GM19372 (cell line): Measurements from ENCODE around the gene APP.
"Not testable (repeated sequence)": the region's sequence is repeated elsewhere in the genome, so short reads cannot be mapped to it uniquely, and the experiment has no call there.

Experiments used
- ATAC-seq: cut with Tn5 transposase; IDR thresholded peaks from one replicate; pipeline ENCODE4 v1.9.1; 2021; ENCODE audit warnings: mild to moderate bottlenecking, low read depth, moderate library complexity; ENCODE audit not compliant: unreplicated experiment

APP gene

DNA sequence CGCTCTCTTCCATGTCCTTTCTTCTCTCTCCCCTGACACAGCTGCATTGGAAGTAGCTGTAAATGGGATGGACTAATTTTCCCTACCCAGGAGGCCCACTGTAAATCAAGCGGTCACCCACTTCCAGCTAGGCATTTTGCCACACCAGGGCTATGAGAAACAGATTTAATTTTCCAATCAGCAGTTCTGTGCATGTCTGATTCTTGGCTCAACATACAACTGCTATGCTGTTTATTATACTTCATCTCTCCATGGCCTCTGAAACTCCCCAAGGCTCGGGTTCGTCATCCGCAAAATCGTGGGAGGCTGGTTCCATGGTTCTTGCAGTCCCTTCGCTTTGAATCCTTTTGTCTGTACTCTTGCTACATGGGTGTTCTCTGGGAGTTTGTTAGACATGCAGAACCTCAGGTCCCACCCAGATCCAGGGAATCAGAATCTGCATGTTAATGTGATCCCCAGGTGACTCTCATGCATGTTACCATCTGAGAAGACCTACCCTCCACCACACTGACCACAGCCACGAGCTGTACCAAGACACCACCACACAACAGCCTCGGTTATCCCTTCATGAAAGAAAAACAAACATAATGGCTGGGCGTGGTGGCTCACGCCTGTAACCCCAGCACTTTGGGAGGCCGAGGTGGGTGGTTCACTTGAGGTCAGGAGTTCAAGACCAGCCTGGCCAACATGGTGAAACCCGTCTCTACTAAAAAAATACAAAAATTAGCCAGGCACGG lies 245.3 kb downstream of the APP start:
- ATAC-seq: no peak

DNA sequence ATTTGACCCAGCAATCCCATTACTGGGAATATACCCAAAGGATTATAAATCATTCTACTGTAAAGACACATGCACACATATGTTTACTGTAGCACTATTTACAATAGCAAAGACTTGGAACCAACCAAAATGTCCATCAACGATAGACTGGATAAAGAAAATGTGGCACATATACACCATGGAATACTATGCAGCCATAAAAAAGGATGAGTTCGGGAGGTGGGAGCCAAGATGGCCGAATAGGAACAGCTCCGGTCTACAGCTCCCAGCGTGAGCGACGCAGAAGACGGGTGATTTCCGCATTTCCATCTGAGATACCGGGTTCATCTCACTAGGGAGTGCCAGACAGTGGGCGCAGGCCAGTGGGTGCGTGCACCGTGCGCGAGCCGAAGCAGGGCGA lies 252.4 kb downstream of the APP start:
- not testable (repeated sequence) for ATAC-seq

DNA sequence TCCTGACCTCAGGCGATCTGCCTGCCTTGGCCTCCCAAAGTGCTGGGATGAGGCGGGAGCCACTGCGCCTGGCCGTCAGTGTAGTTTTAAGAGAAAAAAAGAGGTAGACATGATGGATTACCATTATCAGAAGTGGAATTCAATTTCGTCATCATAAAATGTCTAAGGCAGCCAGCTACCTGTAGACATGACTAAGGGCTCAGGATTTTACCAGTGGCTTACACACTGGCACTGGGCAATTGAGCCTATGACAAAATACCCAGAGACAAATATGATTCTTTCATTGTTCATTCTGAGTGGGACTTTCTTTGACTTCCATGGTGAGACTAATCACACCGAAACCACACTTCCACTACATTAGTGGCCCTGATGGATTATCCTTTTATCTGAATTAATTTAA lies 254.3 kb downstream of the APP start:
- ATAC-seq: no peak

DNA sequence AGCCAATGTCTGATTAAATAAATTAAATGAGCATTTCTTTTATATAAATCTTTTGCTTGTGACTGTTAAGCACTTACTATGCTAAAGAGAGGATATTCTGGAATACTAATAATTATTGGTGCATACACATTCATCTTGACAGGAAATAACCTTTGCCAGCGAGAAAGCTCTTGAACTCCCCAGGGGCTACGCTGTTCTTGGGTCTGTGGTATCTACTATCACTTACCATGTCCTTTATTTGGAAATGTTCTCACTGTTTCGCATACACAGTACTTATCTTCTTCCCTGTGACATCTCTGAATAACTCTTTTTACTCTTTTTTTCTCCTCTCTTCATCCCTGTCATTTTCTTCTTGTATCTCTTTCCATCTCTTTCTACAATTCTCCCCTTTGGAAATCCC lies 257.1 kb downstream of the APP start:
- no peak for ATAC-seq

DNA sequence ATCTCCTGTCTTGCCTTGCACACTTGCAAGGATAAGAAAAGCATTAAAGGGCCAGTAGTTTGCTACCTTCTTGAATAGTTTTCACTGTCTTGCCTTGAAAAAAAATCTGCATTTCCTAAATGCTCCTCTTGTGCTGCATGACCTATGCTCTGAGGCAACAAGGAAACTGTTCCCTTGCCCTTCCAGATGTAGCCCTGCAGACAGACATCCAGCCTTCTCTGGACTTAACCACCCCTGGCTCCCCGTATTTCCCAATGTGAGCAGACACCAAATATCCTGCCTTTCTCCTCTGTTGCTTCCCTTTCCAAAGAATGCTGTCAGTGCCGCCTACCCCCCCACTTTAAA lies 258.2 kb downstream of the APP start:
- ATAC-seq: no peak

DNA sequence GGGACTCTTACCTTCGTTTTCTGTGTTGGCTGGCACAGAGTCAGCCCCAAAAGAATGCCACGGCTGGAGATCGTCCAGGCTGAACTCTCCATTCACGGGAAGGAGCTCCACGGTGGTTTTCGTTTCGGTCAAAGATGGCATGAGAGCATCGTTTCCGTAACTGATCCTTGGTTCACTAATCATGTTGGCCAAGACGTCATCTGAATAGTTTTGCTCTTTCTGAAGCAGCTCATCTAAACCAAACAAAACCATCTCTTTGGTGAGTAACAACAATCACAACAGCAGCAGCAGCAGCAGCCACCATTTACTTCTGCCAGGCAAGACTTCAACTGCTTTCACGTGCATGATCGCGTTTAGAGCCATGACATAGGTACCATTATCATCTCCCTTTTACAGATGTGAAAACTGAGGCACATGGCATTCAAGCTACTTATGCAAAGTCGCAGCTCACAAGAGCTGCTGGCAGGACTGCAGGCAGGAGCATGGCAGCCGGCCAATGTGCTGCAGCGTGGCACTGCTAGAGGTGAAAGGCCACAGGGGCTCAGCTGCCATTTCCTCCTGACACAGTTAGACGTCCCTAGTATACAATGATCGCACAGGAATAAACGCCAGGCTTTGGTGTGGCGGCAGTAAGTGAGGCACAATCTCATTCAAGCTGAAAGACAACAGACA lies 258.7 kb downstream of the APP start:
- no peak for ATAC-seq

DNA sequence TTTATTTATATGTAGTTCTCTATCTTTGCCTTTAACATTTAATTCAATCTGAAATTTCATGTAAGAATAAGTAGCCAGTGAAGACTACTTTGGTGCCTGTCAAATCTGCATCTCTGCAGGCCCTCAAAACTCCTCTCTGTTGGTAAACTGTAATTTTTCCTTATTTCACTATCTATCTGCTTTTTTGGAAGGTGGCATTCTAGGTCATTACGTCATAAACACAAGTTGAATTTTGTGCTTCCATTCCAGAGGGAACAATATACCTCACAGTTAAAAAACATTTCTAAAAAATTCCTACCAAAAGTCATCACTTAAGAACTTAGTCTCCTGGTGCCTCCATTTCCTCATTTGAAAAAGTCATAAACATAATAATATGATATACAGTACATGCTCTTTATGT lies 259.8 kb downstream of the APP start:
- ATAC-seq: no peak

GRCh38 chr21:25909341-25909740 lies 261.2 kb downstream of the APP start:
- no peak for ATAC-seq

GRCh38 chr21:25908495-25908894 lies 262.1 kb downstream of the APP start:
- ATAC-seq: no peak

GRCh38 chr21:25907573-25908275 lies 262.8 kb downstream of the APP start:
- ATAC-seq: no peak

DNA sequence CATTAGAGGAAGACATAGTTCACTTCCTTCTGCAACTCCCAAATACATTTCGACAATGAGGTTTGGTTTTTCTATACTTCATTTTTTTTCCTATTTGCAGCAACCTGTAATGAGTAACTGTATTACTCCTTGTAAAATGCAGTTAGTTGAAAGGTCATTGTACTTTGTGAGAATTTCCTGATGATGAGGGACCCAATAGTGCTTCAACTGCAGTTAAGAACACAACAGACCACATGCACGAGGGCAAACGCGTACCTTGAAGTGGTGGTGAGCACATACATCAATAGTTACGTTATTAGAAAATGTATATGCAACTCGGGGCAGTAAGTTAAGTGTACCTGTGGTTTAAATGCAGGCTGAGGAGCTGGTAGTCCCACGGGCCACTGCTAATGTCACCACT lies 264.0 kb downstream of the APP start:
- ATAC-seq: no peak

GRCh38 chr21:25905126-25905525 lies 265.4 kb downstream of the APP start:
- ATAC-seq: no peak

GRCh38 chr21:25904044-25904695 lies 266.4 kb downstream of the APP start:
- ATAC-seq: no peak

- peak; percentile 66 for ATAC-seq
Observed at GRCh38 chr21:25903607-25904006, 267.0 kb downstream of the APP start.

DNA sequence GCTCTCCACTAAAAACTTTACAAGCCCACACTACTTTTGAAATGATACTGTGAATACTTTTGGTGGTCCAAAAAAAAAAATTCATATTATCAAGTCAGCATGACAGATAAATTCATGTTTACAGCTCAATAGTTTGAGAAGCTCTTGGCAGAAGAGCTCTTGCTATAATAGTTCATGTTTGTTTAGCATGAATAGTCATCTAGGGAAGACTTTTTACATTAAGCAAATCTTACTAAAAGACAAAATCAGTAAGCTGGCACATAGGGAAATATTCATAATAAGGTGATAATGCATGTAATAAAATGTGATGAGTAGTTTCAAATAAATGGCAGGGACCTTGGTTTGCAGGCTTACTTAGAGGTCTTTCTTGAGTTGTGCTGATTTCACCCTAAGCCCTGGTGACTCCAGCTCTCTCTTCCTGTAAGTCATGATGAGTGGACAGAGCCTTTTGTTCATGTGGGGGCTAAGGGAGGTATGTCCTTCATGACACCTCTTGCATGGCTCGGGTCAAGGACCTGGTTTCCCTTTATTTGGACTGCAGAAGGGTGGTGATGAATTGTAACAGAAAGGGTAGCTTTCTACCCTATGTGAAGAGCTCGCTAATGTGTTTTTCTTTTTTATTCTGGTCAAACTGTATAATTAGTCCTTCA lies 269.1 kb downstream of the APP start:
- ATAC-seq: no peak

DNA sequence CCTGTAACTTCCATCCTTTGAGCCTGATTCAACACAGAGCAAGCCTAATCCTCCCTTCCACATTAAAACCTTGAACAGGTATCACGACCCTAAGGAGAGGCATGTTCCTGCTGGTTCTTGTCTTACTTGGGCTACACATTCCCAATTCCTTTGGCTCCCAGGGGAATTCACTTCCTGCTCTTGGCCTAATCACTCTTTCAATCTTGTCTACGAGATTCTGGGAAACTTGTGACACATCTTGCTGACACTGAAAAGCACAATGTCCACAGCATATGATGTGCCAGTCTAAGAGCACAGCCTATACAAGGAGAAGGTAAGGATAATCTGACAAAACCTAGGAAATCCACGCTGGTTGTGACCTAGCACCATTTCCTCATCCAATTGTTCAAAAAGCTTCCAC lies 271.9 kb downstream of the APP start:
- no peak for ATAC-seq

DNA sequence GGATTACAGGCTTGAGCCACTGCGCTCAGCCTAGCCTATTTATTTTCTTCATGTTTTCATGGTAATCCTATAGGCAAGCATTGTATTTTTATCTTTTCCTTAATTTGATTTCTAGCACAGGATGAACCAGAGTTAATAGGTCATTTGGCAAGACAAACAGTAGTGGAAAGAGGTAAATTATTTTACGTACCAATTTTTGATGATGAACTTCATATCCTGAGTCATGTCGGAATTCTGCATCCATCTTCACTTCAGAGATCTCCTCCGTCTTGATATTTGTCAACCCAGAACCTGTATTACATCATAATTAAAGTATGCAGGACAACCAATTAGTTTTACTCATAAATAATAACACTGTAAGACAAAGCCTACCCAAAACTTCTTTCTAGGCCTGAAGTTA lies 273.2 kb downstream of the APP start:
- no peak for ATAC-seq

GRCh38 chr21:25896501-25897056 lies 274.0 kb downstream of the APP start:
- no peak for ATAC-seq

- peak; percentile 84 for ATAC-seq
Observed at GRCh38 chr21:25895565-25896205, 274.9 kb downstream of the APP start.

DNA sequence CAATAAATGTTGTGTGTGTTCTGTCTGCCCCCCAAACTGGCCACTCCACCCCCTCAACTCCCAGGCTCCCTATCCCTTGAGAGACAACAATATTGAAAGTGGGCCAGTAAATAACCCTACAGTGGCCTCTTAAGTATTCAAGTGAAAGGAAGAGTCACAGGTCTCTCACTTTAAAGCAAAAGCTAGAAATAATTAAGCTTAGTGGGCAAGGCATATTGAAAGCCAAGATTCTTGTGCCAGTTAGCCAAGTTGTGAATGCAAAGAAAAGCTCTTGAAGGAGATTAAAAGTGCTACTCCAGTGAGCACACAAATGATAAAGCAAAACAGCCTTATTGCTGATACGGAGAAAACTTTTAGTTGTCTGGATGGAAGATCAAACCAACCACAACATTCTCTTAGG lies 277.4 kb downstream of the APP start:
- ATAC-seq: no peak
